SK-N-SH (cell line): ENCODE results near the gene ATP5F1E.

Source experiments
- CHD2 ChIP-seq: fragments of 150-350 bp; IDR thresholded peaks from 2 replicates; pipeline ENCODE4 v1.6.1; 2018; ENCODE audit warnings: low read length; ENCODE audit not compliant: partially characterized antibody
- MXI1 ChIP-seq: IDR thresholded peaks from 2 replicates; pipeline ENCODE4 v1.6.1; 2012; ENCODE audit warnings: mild to moderate bottlenecking, low read depth, low read length, improper control_type of control experiment
- TF ChIP-seq, protein P1 (sequence below): IDR thresholded peaks from 2 replicates; pipeline ENCODE4 v1.6.1; 2012; ENCODE audit warnings: mild to moderate bottlenecking, low read depth, low read length, moderate library complexity
- TF ChIP-seq, protein P2 (sequence below): fragments of 200-600 bp; sonication (generic); IDR thresholded peaks from 2 replicates; pipeline ENCODE4 v1.6.1; 2017; ENCODE audit warnings: antibody characterized with exemption, mild to moderate bottlenecking, moderate library complexity

DNA sequence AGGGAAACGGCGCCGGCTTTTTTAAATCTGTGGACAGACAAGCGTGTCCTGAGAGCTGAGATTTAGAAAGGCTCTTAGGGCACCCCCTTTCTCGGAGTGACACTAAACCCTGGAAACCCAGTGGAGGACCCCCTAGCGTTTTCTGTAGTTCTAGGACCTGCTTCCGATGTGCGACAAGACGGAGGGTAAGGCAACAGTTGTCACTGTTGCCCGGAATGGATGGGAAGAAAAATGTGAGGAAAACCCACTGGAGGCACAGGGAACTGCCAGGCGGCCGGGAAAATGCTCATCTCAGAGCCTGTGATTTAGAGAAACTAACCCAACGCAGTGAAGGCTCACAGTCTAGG lies 551 bp upstream of the ATP5F1E start:
- TF ChIP-seq CHD2 (no peak), MXI1 (peak; percentile 30; the same call in 1 of the 2 replicates)
- TF ChIP-seq, protein P1, sequence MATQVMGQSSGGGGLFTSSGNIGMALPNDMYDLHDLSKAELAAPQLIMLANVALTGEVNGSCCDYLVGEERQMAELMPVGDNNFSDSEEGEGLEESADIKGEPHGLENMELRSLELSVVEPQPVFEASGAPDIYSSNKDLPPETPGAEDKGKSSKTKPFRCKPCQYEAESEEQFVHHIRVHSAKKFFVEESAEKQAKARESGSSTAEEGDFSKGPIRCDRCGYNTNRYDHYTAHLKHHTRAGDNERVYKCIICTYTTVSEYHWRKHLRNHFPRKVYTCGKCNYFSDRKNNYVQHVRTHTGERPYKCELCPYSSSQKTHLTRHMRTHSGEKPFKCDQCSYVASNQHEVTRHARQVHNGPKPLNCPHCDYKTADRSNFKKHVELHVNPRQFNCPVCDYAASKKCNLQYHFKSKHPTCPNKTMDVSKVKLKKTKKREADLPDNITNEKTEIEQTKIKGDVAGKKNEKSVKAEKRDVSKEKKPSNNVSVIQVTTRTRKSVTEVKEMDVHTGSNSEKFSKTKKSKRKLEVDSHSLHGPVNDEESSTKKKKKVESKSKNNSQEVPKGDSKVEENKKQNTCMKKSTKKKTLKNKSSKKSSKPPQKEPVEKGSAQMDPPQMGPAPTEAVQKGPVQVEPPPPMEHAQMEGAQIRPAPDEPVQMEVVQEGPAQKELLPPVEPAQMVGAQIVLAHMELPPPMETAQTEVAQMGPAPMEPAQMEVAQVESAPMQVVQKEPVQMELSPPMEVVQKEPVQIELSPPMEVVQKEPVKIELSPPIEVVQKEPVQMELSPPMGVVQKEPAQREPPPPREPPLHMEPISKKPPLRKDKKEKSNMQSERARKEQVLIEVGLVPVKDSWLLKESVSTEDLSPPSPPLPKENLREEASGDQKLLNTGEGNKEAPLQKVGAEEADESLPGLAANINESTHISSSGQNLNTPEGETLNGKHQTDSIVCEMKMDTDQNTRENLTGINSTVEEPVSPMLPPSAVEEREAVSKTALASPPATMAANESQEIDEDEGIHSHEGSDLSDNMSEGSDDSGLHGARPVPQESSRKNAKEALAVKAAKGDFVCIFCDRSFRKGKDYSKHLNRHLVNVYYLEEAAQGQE, result no peak
- TF ChIP-seq, protein P2, sequence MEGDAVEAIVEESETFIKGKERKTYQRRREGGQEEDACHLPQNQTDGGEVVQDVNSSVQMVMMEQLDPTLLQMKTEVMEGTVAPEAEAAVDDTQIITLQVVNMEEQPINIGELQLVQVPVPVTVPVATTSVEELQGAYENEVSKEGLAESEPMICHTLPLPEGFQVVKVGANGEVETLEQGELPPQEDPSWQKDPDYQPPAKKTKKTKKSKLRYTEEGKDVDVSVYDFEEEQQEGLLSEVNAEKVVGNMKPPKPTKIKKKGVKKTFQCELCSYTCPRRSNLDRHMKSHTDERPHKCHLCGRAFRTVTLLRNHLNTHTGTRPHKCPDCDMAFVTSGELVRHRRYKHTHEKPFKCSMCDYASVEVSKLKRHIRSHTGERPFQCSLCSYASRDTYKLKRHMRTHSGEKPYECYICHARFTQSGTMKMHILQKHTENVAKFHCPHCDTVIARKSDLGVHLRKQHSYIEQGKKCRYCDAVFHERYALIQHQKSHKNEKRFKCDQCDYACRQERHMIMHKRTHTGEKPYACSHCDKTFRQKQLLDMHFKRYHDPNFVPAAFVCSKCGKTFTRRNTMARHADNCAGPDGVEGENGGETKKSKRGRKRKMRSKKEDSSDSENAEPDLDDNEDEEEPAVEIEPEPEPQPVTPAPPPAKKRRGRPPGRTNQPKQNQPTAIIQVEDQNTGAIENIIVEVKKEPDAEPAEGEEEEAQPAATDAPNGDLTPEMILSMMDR, result peak; percentile 37; the same call in 1 of the 2 replicates
